ENCODE measurements around the gene TCAF1.

- TF ChIP-seq CTCF (IDR thresholded peaks at IDR 0.05) (no peak), POLR2A (IDR thresholded peaks at IDR 0.05) (no peak)
Measured at GRCh38 chr7:143913945-143914615, 12.1 kb upstream of the TCAF1 start.
